Left colon (tissue), 2 donors: ENCODE results near the gene SRPRB. TPM values are rescaled to one million over a fixed set of nuclear protein-coding genes. Genes with fewer than 3 reads are reported as not detected.

Experiments
- ATAC-seq: fragments of 200-7000 bp; cut with Tn5 transposase; one replicate; pipeline ENCODE4 v1.9.1; 2020; ENCODE audit warnings: mild to moderate bottlenecking, moderate library complexity
- DNase-seq, 2 donors: peaks; one replicate each; pipeline ENCODE4 v3.0.0-alpha.2; 2020
- intact Hi-C, 2 donors: fragments of 100-400 bp; cut with DNase I in 1 of 2; cut with micrococcal nuclease in 1 of 2; formaldehyde crosslinking; loops; one replicate each; pipeline versions ENCODE4 v1.11.2 to v1.14.0; 2022; cut with DNase I, micrococcal nuclease
- total RNA-seq, 2 donors: library from RNA; stranded (reverse); fragmentation: NEBNext Ultra II Directional; extraction: Animal tissue kit (Norgen Biotek cat#: 25700); gene quantifications; one replicate each; pipeline ENCODE4 v1.2.1, GENCODE V29; 2021
- donor health status: DM: no; HTN: no; CAD: no.
- donor health status: DM: yes; HTN: yes; CAD: no.

Gene SRPRB
- total RNA-seq, 2 donors from 2014 or later, result 35.6 to 39.3 TPM

GRCh38 chr3:133820889-133821675 lies 15.5 kb downstream of the SRPRB start:
- peak; percentile 16 for ATAC-seq
- no peak for DNase-seq
- intact Hi-C loops, result loop anchor here in 1 of 2 donors (5.0 kb wide), 1 partner anchor 106 kb away; no protein-coding TSS in a partner anchor

GRCh38 chr3:133821767-133822638 lies 16.4 kb downstream of the SRPRB start:
- peak; percentile 43 for ATAC-seq
- DNase-seq, result peak; percentile 22 to 36
- intact Hi-C loops, result loop anchor here in 1 of 2 donors (5.0 kb wide), 1 partner anchor 105 kb away; no protein-coding TSS in a partner anchor

DNA sequence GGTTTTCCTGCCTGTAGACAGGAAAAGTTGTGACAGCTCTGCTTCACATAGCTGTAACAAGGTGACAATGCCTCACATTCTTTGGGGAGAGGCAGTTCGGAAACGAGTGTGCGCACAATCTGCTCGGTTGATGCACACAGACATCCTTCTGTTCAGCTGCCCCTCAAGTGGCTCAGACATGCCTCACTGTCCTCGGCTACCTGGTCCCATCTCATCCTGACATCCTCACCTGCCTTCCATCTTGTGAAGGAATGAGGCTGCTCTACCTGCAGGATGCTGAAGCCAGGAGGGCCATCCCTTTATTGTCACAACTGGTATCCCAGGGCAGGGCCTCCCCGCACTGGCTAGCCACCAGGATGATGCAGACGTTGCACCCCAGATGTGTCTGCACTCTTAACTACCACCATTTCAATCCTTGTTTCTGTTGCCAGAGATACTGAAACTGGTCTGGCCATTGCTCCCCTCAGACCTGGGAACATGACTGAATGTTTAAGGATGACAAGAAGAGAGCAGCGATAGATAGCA lies 19.4 kb downstream of the SRPRB start:
- intact Hi-C loops, result loop anchor here in 1 of 2 donors (5.0 kb wide), 1 partner anchor 102 kb away; no protein-coding TSS in a partner anchor
- no peak for ATAC-seq

GRCh38 chr3:133825969-133826727 lies 20.5 kb downstream of the SRPRB start:
- ATAC-seq (no peak), DNase-seq (no peak)
- intact Hi-C loops, result no loop called here

More for the DNA sequence above, 19.4 kb downstream of the SRPRB start:
- DNase-seq, result no peak

DNA sequence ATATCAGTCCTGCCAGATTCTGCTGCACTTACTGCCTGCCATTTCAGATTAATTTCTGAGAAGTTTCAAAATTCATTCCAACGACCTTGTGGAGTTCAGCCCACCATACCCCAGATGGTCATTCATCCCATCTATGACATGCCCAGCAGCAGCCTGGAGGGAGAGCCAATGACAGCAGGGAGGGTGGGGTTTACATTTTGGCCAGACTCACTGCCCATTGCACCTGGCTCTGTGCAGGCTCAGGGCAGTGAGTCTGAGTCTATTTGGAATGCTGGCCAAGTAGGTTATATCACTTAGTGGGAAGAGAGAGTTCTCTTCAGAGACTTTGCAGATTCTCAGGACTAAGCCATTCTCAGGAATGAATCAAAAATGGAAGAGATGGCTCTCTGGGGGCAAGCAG lies 21.5 kb downstream of the SRPRB start:
- intact Hi-C loops, result no loop called here
- ATAC-seq (no peak), DNase-seq (no peak)

- intact Hi-C loops, result no loop called here
- DNase-seq, result no peak
- ATAC-seq, result no peak
Measured at GRCh38 chr3:133827684-133828083, 22.1 kb downstream of the SRPRB start.

DNA sequence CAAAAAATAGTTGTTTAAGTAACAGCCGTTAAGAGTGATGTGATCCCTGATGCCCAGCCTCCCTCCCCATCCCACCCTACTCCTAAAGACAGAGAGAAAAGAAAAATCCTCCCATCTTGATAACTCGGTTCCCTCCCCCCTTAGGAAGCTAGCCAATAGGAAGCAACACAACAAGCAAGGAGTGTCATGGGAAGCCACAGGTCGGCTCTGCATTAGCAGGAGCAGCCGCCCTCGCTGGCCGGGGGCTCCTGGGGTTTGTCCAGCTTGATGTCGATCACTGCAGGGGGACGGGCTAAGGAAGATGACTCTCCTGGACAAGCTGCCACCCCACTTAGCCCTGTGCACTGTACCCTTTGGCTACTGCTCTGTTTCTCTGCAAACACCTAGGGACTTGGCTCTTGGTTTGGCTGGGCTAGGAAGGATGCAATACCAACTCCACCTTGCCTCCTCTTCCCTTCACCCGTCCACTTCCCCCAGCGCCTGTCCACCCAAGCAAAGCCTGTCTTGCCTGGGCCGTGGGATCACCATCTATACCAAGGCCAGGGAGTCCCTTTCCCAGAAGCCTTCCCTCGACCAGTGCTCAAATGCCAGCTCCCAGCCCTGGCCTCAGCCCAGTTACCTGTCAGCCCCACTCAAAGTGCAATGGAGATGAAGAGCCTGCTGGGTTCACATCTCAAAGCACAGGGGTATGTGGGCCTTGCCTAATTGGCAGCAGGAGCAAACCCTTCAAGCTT lies 23.1 kb downstream of the SRPRB start:
- ATAC-seq (no peak), DNase-seq (no peak)
- intact Hi-C loops, result no loop called here

DNA sequence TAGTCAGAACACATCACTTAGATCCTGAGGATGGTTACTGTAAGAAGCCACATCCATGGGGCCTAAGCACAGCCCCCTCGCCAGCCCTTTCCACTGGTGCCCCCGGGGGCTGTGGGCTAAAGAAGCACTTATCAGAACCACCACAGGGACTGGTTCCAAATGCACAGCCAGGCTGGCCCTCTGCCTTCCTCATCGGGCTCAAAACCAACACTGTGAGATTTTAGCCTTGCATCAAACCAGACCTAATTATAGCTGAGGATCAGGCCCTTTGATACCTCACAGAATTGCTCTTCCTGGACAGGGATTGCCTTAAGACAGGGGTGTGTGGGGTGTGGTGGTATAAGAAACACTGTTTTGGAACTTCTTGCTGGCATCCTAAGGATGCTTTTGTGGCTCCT lies 23.7 kb downstream of the SRPRB start:
- DNase-seq (no peak), ATAC-seq (no peak)
- intact Hi-C loops, result no loop called here

- intact Hi-C loops, result no loop called here
- no peak for DNase-seq
- ATAC-seq, result no peak
Measured at GRCh38 chr3:133830071-133830470, 24.5 kb downstream of the SRPRB start.

GRCh38 chr3:133831966-133832801 lies 26.6 kb downstream of the SRPRB start:
- intact Hi-C loops, result no loop called here
- DNase-seq, result no peak
- ATAC-seq, result no peak

DNA sequence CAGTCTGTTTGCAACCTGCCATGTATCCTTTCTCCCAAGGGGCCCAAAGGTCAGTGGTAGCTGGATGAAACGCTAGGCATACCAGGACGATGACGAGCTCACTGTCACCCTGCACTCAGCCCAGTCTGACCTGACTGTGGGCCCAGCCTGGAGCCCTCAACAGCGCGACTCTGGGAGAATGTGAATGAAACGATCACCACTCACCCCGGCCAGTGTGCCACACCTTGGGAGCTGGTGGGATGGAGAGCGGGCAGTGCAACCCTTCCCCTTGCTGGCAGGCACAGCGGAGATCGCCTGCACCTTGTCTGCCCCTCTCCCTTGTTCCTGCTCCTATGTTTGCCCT lies 27.2 kb downstream of the SRPRB start:
- DNase-seq (no peak), ATAC-seq (no peak)
- intact Hi-C loops, result no loop called here

DNA sequence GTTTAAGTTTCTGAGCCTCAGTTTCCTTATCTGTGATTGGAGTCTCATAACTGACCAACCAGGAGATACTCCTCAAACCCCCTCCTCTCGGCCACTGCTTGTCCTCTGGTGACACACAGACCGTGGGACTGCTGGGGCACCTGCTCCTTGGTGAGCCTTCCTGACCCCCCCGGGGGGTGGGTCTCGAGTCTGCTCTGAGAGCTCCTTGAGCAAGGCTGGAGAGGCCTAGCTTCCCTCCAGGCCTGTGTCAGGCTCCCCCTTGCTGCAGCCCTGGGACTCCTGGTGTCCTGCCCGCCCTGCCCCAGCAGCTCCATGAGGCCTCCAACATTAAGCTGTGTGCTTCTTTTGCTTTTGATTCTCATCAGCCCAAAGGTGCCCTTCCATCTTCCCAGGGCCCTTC lies 27.7 kb downstream of the SRPRB start:
- ATAC-seq, result no peak
- intact Hi-C loops, result no loop called here
- DNase-seq, result no peak

- no peak for ATAC-seq
- intact Hi-C loops, result no loop called here
- no peak for DNase-seq
Measured at GRCh38 chr3:133833880-133834620, 28.4 kb downstream of the SRPRB start.

DNA sequence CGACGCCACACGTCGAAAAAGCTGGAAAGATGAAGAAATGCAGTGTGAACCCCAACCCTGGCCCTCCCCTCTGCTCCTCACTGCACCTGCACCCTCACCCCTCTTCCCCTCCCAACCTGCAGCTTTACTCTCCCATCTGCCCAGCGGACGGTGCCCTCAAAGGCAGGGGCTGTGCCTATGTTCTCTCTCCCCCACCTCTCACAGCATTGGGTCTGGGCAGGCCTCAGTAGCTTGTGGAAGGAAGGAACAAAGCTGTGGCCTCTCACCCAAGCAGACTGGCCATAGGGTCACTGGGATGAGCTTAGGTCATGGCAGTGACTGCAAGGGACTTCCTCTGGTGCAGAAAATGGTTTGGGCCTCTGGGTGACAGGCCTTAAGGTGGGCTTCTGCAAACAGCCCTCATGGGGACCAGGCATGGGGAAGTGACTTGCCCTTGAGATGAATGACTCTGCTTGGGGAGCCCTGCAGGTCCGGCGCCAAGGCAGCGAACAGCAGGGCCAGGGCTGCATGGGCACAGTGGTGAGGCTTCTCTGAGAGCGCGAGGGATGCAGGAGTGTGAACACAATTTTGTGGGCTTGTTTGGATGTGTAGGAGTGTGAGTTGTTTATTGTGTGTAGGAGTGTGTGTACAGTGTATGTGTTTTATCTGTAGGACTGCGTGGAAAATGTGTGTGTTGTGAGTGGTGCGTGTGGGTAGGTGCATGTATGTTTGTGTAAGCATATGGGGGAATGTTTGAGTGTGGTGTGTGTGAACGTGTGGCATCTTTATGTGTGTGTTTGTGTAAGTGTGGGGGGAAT lies 29.2 kb downstream of the SRPRB start:
- intact Hi-C loops, result no loop called here
- ATAC-seq, result no peak
- DNase-seq, result no peak

DNA sequence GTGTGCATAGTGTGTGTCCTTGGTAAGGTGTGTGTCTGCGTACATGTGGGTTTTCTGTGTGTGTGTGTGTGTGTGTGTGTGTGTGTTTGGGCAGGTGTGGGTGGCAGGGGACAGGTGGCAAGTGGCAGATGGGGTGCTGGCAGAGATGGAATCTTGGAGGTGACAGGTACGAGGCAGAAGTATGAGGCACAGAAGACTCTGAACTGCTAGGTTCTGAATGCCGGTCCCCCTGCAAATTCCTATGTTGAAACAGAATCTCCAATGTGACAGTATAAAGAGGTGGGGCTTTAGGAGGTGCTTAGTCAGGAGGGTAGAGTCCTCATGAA lies 29.8 kb downstream of the SRPRB start:
- intact Hi-C loops, result no loop called here
- DNase-seq, result no peak
- ATAC-seq, result no peak

GRCh38 chr3:133835961-133836360 lies 30.3 kb downstream of the SRPRB start:
- intact Hi-C loops, result no loop called here
- no peak for ATAC-seq
- no peak for DNase-seq
